ENCODE data around the gene SPOCK3.
"Not testable (repeated sequence)": the region's sequence is repeated elsewhere in the genome, so short reads cannot be mapped to it uniquely, and the experiment has no call there.

The SPOCK3 gene

DNA sequence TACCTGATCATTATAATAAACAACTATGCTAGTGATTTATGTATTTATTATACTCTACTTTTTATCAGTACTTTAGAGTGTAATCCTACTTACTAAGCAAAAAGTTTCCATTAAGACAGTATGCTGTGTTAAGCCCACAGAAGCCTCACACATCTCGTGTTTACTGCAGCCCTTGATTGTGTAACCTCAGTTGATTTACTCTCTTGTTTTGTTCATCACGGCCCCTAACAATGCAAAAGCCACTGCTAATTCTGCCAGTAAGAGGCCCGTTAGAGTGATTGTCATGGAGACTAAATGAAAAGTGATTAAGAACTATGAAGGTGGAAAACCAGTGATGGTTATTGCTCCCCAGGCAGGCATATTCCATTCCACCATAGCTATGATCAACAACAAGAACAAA lies 436.2 kb downstream of the SPOCK3 start:
- no peak for DNase-seq

DNA sequence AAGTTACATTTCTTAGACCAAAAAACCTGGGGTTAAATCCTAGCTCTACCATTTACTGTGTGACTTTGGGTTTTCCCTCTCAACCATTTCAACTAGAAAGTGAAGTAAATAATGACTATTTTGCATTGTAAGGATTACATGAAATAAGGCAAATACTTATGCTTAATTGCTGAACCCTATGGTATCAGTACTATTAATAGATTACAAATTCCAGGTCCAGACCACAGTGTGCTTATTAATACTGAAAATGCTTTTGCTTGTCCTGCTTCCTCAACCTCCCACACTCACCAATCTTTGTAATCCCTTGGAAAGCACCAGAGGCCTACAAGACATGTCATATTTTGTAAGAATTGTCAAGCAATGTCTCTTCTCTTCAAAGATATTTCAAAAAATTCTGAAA lies 456.5 kb downstream of the SPOCK3 start:
- no peak for DNase-seq

DNA sequence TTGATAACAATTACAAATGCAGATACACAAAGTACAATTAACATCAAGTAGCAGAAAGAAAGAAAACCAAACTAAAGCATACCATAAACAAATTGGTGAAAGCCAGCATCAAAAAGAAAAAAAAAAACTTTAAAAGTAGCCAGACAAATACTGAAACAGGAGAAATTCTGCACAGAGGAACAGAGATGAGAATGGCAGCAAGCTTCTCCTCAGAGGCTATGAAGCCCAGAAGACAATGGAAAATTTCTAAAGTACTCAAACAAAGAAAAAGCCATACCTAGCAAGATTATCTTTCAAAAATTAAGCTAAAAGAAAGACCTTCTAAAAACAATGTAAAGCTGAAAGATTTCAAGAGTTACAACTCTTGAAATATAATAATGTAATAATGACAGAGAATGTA lies 471.3 kb downstream of the SPOCK3 start:
- no peak for DNase-seq

DNA sequence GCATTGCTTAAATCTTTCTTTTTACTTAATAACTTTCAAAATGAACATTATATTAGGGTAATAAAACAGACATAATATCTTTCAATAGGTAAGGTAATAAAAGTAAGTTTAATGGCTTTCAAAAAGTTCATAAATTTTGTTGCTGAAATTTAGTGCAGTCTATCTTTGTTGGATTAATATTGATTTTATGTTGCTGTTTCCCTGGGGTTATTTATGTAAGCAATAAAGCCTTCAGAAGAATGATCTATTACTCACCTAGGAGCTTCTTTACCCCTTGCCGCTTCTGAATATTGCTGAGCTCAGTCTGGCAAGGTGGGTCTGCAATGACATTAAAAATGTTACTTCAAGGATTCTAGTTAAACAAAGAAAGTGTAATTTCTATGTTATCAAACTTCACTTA lies 492.6 kb downstream of the SPOCK3 start:
- DNase-seq, result no peak

DNA sequence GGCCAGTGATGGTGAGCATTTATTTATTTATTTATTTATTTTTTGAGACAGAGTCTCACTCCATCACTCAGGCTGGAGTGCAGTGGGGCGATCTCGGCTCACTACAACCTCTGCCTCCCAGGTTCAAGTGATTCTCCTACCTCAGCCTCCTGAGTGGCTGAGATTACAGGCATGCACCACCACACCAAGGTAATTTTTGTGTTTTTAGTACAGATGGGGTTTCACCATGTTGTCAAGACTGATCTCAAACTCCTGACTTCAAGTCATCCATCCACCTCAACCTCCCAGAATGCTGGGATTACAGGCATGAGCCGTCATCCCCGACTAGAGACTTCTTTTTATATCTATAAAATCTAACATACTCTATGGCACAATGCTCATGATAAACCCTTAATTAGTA lies 495.1 kb downstream of the SPOCK3 start:
- not testable (repeated sequence) for DNase-seq

DNA sequence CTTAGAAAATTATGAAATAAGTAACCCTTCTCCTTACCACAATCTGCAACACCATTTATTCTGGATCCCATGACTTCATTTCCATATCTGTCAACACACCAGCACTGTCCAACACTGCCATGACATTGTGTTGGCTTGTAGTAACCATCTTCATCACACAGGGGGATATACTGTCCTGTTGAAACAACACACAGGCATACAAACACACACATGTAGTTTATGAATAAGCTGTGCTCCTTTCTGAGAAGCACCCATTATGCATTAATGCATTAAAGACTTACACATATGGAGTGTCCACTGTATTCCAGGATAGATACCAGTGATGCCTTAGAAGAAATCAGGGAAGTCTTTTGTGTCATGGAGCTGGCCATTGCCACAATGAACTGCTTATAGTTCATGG lies 496.9 kb downstream of the SPOCK3 start:
- no peak for DNase-seq

DNA sequence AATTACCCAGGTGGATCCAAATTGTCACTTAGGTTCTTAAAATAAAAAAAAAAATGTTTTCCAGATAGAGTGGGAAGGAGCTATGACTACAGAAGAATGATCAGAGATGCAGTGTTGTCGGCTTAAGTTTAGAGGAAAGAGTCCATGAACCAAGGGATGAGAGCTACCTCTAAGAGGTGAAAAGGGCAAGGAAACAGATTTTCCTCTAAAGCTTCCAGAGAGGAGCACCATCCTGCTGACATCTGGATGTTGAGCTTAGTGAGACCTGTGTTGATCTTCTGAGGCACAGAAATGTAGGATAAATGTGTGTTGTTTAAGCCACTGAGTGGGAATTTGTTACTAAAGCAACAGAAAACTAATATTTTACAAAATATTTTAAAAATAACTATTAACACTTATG lies 498.7 kb downstream of the SPOCK3 start:
- no peak for DNase-seq

DNA sequence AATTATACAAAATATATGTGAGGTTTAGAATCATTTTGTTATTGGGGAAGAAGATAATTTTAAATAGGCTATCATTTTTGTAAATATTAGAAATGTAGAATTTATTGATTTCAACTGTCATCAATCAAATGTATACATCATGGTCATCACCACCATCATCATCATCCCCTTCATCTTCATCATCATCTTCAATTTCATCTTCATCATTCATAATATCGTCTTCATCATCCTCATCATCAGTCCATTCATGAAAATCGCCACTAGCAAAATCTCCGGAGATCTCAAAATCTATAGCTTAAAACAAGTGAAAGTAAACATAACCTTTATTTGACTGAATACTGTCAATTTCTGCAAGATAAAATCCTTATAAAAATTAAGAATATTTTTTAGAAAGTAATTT lies 499.5 kb downstream of the SPOCK3 start:
- DNase-seq, result no peak

DNA sequence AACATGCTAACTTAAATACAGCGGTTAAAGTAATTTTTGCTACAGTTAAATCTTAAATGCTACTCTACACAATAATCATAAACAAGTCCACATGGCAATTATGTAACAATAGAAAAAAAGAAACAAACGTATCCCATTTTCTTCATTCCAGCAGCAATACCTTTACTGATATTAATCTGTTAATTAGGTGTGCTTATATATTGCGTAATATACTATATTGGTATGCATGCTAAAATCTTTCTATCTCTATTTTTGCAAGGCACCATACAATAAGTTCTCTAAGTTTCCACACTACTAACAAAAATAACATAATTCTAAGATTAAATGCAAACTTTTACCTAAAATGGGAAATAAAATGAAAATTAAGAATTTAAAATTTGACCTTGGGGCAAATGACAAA lies 500.6 kb downstream of the SPOCK3 start:
- DNase-seq, result no peak

DNA sequence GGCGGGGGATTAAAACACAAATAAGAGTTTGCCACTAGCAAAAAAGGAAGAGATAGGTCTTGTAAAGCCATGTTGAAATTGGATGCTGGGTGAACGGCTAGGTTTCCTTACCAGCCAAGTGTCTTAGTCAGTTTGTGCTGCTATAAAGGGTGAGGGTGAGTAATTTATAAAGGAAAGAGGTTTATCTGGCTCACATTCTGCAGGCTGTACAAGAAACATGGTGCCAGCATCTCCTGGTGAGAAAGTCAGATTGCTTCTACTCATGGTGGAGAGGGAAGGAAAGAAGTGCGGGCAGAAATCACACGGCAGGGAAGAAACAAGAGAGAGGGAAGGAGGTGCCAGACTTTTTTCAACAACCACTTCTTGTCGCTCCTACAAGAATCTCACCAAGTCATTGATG lies 507.5 kb downstream of the SPOCK3 start:
- no peak for DNase-seq

DNA sequence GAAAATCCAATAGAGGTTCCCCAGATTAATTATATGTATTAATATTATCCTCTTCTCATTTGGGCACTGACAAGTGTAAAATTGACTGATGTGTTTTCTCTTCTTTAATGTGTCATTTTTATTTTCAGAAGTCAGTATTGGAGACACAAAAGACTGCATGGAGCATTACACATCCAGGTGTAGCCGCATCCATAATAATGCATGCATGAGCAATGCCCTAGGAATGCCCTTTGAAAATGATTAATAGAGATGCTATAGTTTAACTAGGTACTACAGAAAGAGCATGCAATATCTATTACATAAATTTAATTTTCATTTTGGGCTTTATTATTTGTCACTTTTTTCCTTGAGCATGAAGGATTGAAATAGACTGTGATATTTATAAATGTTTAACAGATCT lies 509.9 kb downstream of the SPOCK3 start:
- no peak for DNase-seq

DNA sequence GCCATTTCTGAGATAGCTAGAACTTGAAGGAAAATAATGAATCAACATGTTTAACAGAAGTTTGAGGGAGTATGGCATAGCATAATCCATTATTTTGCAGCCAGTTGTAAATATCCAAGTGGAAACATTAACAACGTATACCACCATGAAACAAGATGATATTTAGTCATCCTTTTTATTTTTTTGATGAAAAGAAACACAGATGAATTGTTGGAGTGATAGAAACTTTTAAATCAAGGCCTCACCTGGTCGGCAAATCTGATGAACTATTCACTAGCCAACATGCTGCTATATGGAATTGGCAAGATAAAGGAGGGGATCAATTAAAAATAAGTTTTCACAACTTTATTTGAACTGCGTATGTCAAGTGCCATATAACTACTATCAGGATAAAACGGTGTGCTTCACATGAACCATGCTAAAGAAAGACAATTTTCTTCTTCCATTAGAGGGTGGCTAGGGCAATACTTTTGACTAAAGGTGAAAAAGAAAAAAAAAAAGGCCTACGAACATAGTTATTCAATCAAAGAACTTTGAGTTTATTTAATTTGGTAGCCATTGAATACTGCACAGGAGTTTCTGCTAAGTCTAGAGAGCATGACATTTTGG lies 510.7 kb downstream of the SPOCK3 start:
- DNase-seq, result no peak

DNA sequence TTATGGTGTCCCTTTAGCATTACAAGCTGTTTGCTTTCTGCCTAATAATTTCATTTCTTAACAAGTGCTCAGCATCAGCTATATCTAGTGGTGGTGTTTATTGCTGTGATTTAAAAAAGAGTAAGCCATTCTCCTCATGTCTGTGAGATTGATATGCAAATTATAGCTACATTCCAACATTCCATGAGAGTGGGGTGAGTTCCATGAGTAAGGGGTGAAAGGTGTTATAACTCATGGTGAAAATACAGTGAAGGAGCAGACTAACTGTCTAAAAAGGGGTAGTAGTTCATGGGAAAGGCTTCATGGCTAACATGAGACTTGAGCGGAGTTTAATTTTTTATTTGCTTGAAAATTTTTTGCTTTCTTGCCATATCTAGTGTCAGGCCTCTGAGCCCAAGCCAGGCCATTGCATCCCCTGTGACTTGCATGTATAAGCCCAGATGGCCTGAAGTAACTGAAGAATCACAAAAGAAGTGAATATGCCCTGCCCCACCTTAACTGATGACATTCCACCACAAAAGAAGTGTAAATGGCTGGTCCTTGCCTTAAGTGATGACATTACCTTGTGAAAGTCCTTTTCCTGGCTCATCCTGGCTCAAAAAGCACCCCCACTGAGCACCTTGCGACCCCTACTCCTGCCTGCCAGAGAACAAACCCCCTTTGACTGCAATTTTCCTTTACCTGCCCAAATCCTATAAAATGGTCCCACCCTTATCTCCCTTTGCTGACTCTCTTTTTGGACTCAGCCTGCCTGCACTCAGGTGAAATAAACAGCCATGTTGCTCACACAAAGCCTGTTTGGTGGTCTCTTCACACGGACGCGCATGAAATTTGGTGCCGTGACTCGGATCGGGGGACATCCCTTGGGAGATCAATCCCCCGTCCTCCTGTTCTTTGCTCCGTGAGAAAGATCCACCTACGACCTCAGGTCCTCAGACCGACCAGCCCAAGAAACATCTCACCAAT lies 518.3 kb downstream of the SPOCK3 start:
- DNase-seq, result not testable (repeated sequence)

DNA sequence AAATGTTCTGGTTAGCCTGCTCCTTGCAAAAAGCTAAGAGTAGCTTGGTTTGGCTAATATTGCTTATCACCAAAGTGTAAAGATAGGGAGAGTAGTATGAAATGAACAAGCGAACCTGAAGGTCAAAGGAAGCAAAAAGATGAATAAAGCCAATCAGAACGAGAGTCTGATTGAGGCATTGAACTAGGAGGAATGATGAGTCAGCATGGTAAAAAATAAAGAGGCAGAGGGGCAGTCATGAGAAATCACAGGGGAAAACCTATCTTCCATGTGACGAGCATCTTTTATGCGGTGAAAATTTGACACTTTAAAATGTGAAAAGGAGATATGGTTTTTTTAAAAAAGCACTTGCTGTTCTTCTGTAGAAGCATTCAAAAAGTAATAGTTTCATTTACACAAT lies 533.7 kb downstream of the SPOCK3 start:
- no peak for DNase-seq

DNA sequence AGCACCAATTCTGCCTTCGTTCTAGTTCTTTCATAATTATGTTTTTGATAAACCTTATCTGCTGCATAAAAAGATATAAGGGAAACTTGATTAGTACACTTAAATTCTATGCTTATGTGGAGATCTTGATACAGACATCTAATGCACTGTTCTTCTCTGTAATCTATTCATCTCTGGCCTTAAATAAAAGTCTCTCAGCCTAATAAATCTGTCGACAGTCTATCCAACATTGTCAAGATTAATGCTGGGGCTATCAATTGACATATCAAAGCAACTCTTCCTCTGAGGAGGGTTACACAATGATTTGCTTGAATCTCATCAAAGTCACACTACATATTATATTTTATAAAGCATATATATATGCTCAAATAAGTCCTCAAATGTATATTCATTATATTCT lies 545.5 kb downstream of the SPOCK3 start:
- DNase-seq, result no peak

DNA sequence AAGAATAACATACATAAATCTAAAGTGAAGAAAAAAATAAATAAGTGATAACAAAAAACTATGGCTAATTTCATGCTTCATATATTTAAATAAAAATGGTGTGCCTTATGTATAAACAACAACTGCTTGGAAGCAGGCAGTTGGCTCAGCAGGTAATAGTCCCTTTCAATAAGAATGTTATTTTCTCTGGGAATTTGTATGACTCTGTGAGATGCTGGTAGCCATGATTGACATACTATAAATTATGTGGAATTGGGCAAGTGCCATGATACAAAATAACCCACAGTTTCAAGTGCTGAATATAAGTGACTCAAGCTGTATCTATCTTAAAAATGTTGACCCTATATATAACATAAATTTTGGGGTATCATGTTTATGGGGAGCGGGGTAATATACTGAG lies 546.5 kb downstream of the SPOCK3 start:
- no peak for DNase-seq
